ENCODE results near the gene LRRC55. TPM values are rescaled to one million over a fixed set of nuclear protein-coding genes. Genes with fewer than 3 reads are reported as not detected.

LRRC55 gene
- total and polyA plus RNA-seq, 9 of the 15 experiments (the other 6 are each of a cell fraction or from before 2014, with no cell fraction given) = not detected

DNA sequence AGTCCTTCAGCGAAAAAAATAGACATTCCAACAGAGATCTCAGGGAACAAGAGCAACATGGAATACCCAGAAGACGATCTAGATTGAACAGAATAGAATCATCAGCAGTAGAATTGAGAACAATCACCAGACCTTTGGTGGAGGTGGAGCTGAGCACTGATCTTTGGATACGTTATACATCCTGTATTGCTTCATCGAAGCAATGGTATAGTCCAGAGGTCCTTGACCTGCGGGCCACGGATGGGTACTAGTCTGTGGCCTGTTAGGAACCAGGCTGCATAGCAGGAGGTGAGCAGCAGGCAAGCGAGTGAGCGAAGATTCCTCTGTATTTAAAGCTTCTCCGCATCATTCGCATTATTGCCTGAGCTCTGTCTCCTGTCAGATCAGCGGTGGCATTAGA, 17.6 kb downstream of the LRRC55 start (continued):
- TF ChIP-seq ZNF445 (CRISPR knock-in tag; IDR thresholded peaks at IDR 0.05; ENCODE audit: low read depth) = no peak

DNA sequence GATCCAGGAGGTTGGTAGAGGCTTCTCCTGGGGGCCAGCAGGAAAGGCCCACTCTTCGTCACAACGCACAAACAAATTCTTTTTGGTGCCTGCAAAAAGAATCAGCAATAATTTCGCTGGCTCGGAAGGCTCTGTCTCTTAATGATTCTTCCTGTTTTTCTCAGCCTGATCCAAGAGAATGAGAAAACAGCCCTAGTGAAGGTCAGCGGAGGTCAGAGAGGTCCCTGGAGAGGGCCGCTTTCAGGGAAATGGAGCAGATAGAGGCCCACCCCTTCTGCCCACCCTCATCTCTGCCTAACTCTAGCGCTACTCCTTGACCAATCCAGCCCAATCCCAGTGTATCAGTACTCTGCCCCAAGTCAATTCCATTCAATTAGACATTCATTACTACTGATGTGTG, 19.2 kb downstream of the LRRC55 start:
- Histone ChIP-seq H3K27ac (ENCODE audit: extremely low read depth, low read depth, low read length) (no peak overlapping the region), H3K9me3 (replicated peaks; ENCODE audit: control insufficient read depth, insufficient read depth, low read depth, low read length) (no peaks in the 10 kb centered on the region), H3K9me1 (ENCODE audit: control insufficient read depth, insufficient read depth, low read length) (no peaks in the 10 kb centered on the region), H3K4me2 (ENCODE audit: insufficient read depth, low read length) (no peak overlapping the region), H3K4me3 (no peak overlapping the region), H2AFZ (ENCODE audit: low read depth, low read length) (no peak overlapping the region), H3K79me2 (ENCODE audit: control insufficient read depth, insufficient read depth, low read length) (no peaks in the 10 kb centered on the region), H3K4me1 (replicated peaks in 1 of 2; ENCODE audit: control insufficient read depth in 2 of 2, insufficient read depth in 2 of 2, low read length in 2 of 2) (no peaks in the 10 kb centered on the region), H3K27me3 (ENCODE audit: control insufficient read depth in 2 of 2, insufficient read depth in 2 of 2, low read length in 2 of 2) (peaks cover 24 to 34% of the 10 kb centered on the region in 2 experiments), H3K9ac (ENCODE audit: insufficient read depth in 1 of 2, low read depth in 2 of 2, low read length in 2 of 2) (no peak overlapping the region), H3K36me3 (ENCODE audit: control insufficient read depth, insufficient read depth, low read length) (no peaks in the 10 kb centered on the region), H4K20me1 (replicated peaks; ENCODE audit: control insufficient read depth, insufficient read depth, low read length) (no peaks in the 10 kb centered on the region)
- FAIRE-seq (no peak), DNase-seq (ENCODE audit: extremely low read depth in 1 of 4, low spot score in 3 of 4) (no peak), ATAC-seq (no peak)
- TF ChIP-seq TAL1 (IDR thresholded peaks at IDR 0.05) = no peak
- in situ Hi-C loops (cut with MboI) (no loop called here), intact Hi-C loops (cut with micrococcal nuclease) (no loop called here)
- WGBS (ENCODE audit: insufficient coverage, low coverage, missing lambda C conversion rate) = 10% methylated on average over 7 of the region's 7 CpGs
- CTCF ChIA-PET (ENCODE audit: low intra/inter-chr PET ratio) = no interaction called here
- POLR2A ChIA-PET = no interaction called here
- BruUV-seq (replicated peaks) = no TSS peak

DNA sequence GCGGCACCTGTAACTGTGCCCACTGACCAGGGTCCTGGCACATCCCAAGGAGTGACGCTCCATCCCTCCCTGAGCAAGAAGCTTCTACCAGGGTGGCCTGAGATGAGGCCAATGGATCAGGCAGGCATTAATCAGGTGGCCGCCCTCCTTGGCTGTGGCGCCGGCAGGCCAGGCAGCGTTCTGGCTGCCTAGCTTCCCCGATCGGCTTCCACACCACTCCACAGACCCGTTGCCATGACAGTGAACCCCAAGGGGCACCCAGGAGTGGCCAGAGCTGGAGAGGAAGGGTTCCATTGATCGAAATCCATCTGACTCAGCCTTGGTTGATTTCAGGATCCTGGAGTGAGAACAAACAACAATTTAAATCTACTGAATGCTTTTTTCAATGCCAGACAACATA, 20.5 kb downstream of the LRRC55 start:
- BruUV-seq (replicated peaks) = no TSS peak
- Histone ChIP-seq H3K4me3 (no peak overlapping the region), H3K27ac (ENCODE audit: extremely low read depth, low read depth, low read length) (no peak overlapping the region), H3K9me1 (ENCODE audit: control insufficient read depth, insufficient read depth, low read length) (no peaks in the 10 kb centered on the region), H3K27me3 (ENCODE audit: control insufficient read depth in 2 of 2, insufficient read depth in 2 of 2, low read length in 2 of 2) (peaks cover 24 to 45% of the 10 kb centered on the region in 2 experiments), H2AFZ (ENCODE audit: low read depth, low read length) (no peak overlapping the region), H3K36me3 (ENCODE audit: control insufficient read depth, insufficient read depth, low read length) (no peaks in the 10 kb centered on the region), H3K9ac (ENCODE audit: insufficient read depth in 1 of 2, low read depth in 2 of 2, low read length in 2 of 2) (no peak overlapping the region; a peak in 1 of 4 replicates), H3K4me2 (ENCODE audit: insufficient read depth, low read length) (no peak overlapping the region), H3K79me2 (ENCODE audit: control insufficient read depth, insufficient read depth, low read length) (no peaks in the 10 kb centered on the region), H3K9me3 (replicated peaks; ENCODE audit: control insufficient read depth, insufficient read depth, low read depth, low read length) (no peaks in the 10 kb centered on the region), H4K20me1 (replicated peaks; ENCODE audit: control insufficient read depth, insufficient read depth, low read length) (no peaks in the 10 kb centered on the region), H3K4me1 (replicated peaks in 1 of 2; ENCODE audit: control insufficient read depth in 2 of 2, insufficient read depth in 2 of 2, low read length in 2 of 2) (no peaks in the 10 kb centered on the region)
- in situ Hi-C loops (cut with MboI) (no loop called here), intact Hi-C loops (cut with micrococcal nuclease) (no loop called here)
- no peak for FAIRE-seq
- WGBS (ENCODE audit: insufficient coverage, low coverage, missing lambda C conversion rate) = 3% methylated on average over 10 of the region's 10 CpGs
- ChIA-PET CTCF (ENCODE audit: low intra/inter-chr PET ratio) (interaction anchor here (0.6 kb wide), 1 partner anchor 105 kb away, joined by 4 read pairs; no protein-coding TSS in a partner anchor), POLR2A (interaction anchor here (0.6 to 1.5 kb wide), 3 partner anchors 10 to 18 kb away, joined by 3 to 5 read pairs (median 3); no protein-coding TSS in a partner anchor)
- no peak for DNase-seq (ENCODE audit: extremely low read depth in 1 of 4, low spot score in 3 of 4)
- no peak for ATAC-seq
- TF ChIP-seq CEBPG (CRISPR knock-in tag; IDR thresholded peaks at IDR 0.05) = no peak
- no peak for TF ChIP-seq CEBPG (tag; conservative IDR thresholded peaks at IDR 0.05 in 1 of 2, IDR thresholded peaks at IDR 0.05 in 1 of 2)
- TF ChIP-seq, protein P1, sequence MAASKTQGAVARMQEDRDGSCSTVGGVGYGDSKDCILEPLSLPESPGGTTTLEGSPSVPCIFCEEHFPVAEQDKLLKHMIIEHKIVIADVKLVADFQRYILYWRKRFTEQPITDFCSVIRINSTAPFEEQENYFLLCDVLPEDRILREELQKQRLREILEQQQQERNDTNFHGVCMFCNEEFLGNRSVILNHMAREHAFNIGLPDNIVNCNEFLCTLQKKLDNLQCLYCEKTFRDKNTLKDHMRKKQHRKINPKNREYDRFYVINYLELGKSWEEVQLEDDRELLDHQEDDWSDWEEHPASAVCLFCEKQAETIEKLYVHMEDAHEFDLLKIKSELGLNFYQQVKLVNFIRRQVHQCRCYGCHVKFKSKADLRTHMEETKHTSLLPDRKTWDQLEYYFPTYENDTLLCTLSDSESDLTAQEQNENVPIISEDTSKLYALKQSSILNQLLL (CRISPR knock-in tag; IDR thresholded peaks at IDR 0.05; ENCODE audit: borderline replicate concordance) = no peak
- no peak for TF ChIP-seq HIVEP1 (CRISPR knock-in tag; IDR thresholded peaks at IDR 0.05)
- TF ChIP-seq POLR2B (IDR thresholded peaks at IDR 0.05; ENCODE audit: low read depth, partially characterized antibody) = no peak
- TF ChIP-seq ARHGAP35 (IDR thresholded peaks at IDR 0.05; ENCODE audit: partially characterized antibody) = no peak
- no peak for TF ChIP-seq ZC3H8 (IDR thresholded peaks at IDR 0.05)
